ENCODE measurements around the gene PLXNB2.

The PLXNB2 gene

DNA sequence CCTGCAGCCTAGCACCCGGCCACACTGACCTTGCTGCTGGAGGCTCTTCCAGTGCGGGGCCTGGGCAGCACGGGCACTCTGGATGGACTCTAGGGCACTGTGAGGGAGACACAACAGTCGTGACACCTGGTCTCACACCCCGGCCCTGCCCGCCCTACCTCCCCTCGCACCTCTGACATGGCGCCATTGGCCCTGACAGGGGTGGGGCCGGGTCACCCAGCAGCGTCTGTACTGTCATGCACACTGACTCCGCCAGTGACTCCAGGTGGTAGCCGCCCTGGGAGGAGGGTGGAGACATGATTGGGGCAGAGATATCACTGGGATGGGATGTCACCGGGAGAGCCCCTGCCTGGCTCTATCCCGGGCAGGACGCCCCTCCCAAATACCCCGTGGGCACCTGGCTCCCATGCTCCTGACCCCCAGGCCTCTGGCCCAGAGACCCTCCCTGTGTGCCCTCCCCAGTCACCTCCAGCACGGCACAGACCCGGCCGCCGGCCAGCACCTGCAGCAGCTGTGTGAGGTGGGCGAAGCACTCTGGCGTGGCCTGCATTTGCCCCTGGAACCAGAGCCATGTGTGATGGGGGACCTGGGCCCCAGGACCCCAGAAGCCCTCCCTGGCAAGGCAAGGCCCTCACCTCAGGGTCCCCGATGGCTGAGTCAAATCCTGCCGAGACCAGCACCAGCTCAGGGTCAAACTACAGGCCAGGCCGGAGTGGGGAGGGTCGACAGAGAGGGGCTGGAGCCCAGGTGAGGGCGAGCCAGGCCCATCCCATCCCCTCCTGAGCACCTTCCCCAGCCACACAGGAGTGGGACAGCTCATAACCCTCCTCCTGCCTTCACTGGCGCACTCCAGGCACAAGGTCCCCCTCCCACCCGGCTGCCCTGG lies 59.0 kb downstream of the PLXNB2 start:
- 93 to 94% methylated on average over 7 to 26 of the region's 29 CpGs for WGBS, 2 experiments (ENCODE audit: insufficient coverage in 2 of 2)
- peaks cover 12% of the 10 kb centered on the region for H3K4me1 ChIP-seq (ENCODE audit: control insufficient read depth, insufficient read depth, low read length, poor library complexity, severe bottlenecking)
- H3K4me3 ChIP-seq (ENCODE audit: extremely low read depth, insufficient read depth, low read length, poor library complexity, severe bottlenecking) = no peak overlapping the region
- peaks cover 21% of the 10 kb centered on the region for H3K36me3 ChIP-seq (ENCODE audit: control insufficient read depth, insufficient read depth, low read length)
- H3K9me3 ChIP-seq (ENCODE audit: control insufficient read depth, low read length) = no peaks in the 10 kb centered on the region
- no peak overlapping the region for H3K27ac ChIP-seq (ENCODE audit: low read depth, low read length, severe bottlenecking)

DNA sequence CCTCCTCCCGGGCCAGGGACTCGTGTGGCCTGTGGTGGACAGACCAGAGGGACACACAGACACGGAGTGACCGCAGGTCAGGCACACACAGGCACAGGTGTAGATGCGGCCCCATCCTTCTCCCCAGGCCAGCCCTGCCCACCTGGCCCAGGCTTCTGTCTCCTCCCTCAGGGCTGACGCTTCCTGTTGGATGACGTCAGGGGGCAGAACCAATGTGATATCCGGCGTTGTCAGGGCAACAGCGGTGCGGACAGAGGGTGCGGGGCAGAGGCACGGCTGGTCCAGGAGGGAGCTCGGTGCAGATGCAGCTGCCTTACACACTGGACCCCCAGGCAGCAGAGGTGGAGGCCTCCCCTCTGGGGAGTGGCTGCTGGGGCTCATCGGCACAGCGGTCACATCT lies 59.7 kb downstream of the PLXNB2 start:
- 64 to 71% methylated on average over 15 to 16 of the region's 16 CpGs for WGBS, 2 experiments (ENCODE audit: insufficient coverage in 2 of 2)
- Histone ChIP-seq H3K9me3 (ENCODE audit: control insufficient read depth, low read length) (no peaks in the 10 kb centered on the region), H3K4me3 (ENCODE audit: extremely low read depth, insufficient read depth, low read length, poor library complexity, severe bottlenecking) (no peak overlapping the region), H3K4me1 (ENCODE audit: control insufficient read depth, insufficient read depth, low read length, poor library complexity, severe bottlenecking) (peaks cover 14% of the 10 kb centered on the region), H3K36me3 (ENCODE audit: control insufficient read depth, insufficient read depth, low read length) (peaks cover 21% of the 10 kb centered on the region), H3K27ac (ENCODE audit: low read depth, low read length, severe bottlenecking) (no peak overlapping the region)

DNA sequence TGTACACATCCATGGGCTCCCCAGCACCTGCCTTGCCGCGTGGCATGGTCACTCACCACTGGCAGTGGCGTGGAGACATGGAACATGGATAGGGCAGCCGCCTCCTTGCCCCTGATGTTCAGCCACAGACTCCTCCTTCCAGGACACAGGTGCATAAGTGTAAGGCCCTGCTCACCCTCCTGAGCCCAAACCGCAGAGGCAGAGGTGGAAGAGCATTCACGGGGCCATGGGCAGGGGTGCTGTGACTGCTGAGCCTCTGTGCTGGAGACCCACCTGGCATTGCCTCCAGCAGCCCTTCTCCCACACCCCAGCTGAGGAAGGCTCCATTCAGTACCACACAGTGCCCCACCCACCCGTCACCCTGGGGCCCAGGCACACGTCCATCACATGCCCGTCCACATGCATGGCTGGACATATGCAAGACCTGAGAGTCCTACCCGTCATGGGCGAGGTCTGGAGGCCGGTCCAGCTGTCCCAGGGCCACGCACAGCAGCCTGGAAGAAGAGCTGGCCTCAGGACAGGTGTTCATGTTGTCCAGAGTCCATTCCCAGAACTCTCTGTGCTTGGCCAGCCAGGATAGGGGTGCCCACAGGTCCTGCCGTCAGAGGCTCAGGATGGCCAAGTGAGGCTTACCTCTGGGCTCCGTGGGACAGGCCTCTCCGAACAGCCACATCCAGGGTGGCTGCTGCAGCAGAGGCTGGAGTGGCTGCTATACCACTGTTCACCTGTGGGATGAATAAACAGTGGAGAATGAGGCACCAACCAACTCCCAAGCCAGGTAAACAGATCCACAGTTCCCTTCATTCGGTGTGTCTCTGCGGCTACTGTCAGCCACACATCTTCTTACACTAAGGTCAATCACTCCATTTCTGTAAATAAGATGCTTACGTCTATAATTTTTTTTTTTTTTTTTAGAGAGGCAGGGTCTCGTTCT lies 60.9 kb downstream of the PLXNB2 start:
- Histone ChIP-seq H3K36me3 (ENCODE audit: control insufficient read depth, insufficient read depth, low read length) (peaks cover 21% of the 10 kb centered on the region), H3K27ac (ENCODE audit: low read depth, low read length, severe bottlenecking) (no peak overlapping the region), H3K4me1 (ENCODE audit: control insufficient read depth, insufficient read depth, low read length, poor library complexity, severe bottlenecking) (peaks cover 18% of the 10 kb centered on the region), H3K9me3 (ENCODE audit: control insufficient read depth, low read length) (no peaks in the 10 kb centered on the region), H3K4me3 (ENCODE audit: extremely low read depth, insufficient read depth, low read length, poor library complexity, severe bottlenecking) (peak overlapping the region; percentile 95)
- 86 to 89% methylated on average over 14 to 19 of the region's 20 CpGs for WGBS, 2 experiments (ENCODE audit: insufficient coverage in 2 of 2)

- WGBS, 2 experiments (ENCODE audit: insufficient coverage in 2 of 2) = 20 to 41% methylated on average over 21 to 39 of the region's 53 CpGs
- peaks cover 18% of the 10 kb centered on the region for H3K4me1 ChIP-seq (ENCODE audit: control insufficient read depth, insufficient read depth, low read length, poor library complexity, severe bottlenecking)
- H3K36me3 ChIP-seq (ENCODE audit: control insufficient read depth, insufficient read depth, low read length) = peaks cover 21% of the 10 kb centered on the region
- H3K9me3 ChIP-seq (ENCODE audit: control insufficient read depth, low read length) = no peaks in the 10 kb centered on the region
- peak overlapping the region; percentile 95 for H3K4me3 ChIP-seq (ENCODE audit: extremely low read depth, insufficient read depth, low read length, poor library complexity, severe bottlenecking)
- H3K27ac ChIP-seq (ENCODE audit: low read depth, low read length, severe bottlenecking) = peak overlapping the region; percentile 85
Observed at GRCh38 chr22:50245214-50246072, 62.0 kb downstream of the PLXNB2 start.

DNA sequence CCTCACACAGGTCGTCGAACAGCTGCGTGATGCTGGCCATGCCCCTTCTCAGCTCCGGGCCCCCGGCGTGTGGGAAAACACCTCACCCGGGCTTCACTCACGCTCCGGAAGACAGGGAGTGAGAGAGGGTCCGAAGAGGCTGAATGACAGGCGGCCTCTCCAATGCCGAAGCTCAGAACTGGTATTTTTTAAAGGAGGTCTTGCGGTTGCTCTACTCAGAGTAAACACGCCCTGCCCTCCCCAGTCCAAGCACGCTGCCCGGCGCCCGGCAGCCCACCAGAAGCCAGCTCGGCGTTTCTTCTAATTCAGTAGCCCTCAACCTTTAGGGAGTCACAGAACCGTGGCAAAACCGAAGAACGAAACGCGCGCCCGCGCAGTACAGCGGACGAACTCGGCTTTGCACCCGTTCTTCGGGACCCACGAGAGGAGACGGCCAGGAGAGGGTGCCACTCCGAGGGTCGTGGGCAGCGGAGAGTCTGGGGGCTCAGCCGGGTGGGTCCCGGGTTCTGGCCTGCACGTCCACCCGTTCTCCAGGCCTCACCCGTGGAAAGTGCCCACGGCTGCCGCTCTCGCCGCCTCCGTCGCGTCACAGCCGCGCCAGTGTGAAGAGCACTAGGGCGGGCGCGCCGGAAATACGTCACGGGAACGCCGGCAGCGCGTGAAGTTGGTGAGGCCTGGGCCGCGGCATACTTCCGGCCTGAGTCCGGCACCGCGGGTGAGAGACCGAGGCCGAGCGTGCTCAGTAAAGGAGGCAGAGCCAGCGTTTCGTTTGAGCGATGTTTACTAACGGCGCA lies 62.8 kb downstream of the PLXNB2 start, which contains the start of gene TUBGCP6:
Gene TUBGCP6, minus strand, starts transcription at position 604 of the 794 bp plus-strand sequence. Its CDS starts 564 bp downstream, at position 40.
- Histone ChIP-seq H3K4me3 (ENCODE audit: extremely low read depth, insufficient read depth, low read length, poor library complexity, severe bottlenecking) (peak within 1 kb of the TSS; percentile 95), H3K27ac (ENCODE audit: low read depth, low read length, severe bottlenecking) (peak within 1 kb of the TSS; percentile 85), H3K9me3 (ENCODE audit: control insufficient read depth, low read length) (no peaks in the 10 kb centered on the region), H3K4me1 (ENCODE audit: control insufficient read depth, insufficient read depth, low read length, poor library complexity, severe bottlenecking) (peaks cover 11% of the 10 kb centered on the region), H3K36me3 (ENCODE audit: control insufficient read depth, insufficient read depth, low read length) (peaks cover 29% of the 10 kb centered on the region)
- WGBS, 2 experiments (ENCODE audit: insufficient coverage in 2 of 2) = 0 to 1% methylated on average over 71 to 72 of the region's 76 CpGs

DNA sequence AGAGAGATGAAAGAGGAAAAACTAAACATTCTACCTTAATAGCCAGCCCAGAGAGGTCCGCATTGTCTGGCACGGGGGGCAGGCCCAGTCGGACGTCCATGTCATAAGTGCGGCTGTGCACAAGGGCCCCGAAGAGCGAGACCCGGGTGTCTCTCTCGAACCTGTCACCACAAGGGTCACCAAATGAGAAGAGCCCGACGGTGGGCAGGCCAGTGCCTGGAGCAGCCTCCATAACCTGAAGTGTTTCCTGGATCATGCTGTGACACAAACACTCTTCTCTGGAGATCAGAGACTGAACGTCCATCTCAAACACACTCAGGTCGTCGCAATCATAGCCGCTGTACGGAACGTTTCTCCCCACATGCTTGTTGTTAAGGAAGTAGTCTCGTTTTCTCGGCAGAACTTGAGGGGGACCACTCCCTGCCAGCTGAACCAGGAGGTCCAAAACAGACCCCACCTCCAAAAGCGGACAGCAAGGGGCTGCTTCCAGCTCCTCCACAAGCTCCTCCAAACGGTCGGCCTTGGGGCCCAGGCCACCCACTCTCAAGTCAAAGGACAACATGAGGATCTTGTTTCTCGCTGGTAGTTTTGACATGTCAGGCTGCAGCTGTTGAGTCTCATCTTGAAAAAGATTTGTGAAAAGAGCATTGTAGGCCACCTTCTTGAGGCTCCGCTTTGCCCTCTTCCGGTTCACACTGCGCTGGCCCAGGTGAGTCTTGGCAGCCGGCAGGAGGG lies 63.6 kb downstream of the PLXNB2 start:
- H3K9me3 ChIP-seq (ENCODE audit: control insufficient read depth, low read length) = no peaks in the 10 kb centered on the region
- 53% methylated on average over 22 to 25 of the region's 27 CpGs for WGBS, 2 experiments (ENCODE audit: insufficient coverage in 2 of 2)
- peak overlapping the region; percentile 95 for H3K4me3 ChIP-seq (ENCODE audit: extremely low read depth, insufficient read depth, low read length, poor library complexity, severe bottlenecking)
- no peak overlapping the region for H3K27ac ChIP-seq (ENCODE audit: low read depth, low read length, severe bottlenecking)
- peaks cover 33% of the 10 kb centered on the region for H3K36me3 ChIP-seq (ENCODE audit: control insufficient read depth, insufficient read depth, low read length)
- peaks cover 11% of the 10 kb centered on the region for H3K4me1 ChIP-seq (ENCODE audit: control insufficient read depth, insufficient read depth, low read length, poor library complexity, severe bottlenecking)

- Histone ChIP-seq H3K27ac (ENCODE audit: low read depth, low read length, severe bottlenecking) (no peak overlapping the region), H3K4me1 (ENCODE audit: control insufficient read depth, insufficient read depth, low read length, poor library complexity, severe bottlenecking) (peaks cover 11% of the 10 kb centered on the region), H3K4me3 (ENCODE audit: extremely low read depth, insufficient read depth, low read length, poor library complexity, severe bottlenecking) (peak overlapping the region; percentile 14), H3K36me3 (ENCODE audit: control insufficient read depth, insufficient read depth, low read length) (peaks cover 34% of the 10 kb centered on the region), H3K9me3 (ENCODE audit: control insufficient read depth, low read length) (no peaks in the 10 kb centered on the region)
- 84 to 89% methylated on average over 10 of the region's 14 CpGs for WGBS, 2 experiments (ENCODE audit: insufficient coverage in 2 of 2)
Observed at GRCh38 chr22:50242406-50242949, 65.0 kb downstream of the PLXNB2 start.

DNA sequence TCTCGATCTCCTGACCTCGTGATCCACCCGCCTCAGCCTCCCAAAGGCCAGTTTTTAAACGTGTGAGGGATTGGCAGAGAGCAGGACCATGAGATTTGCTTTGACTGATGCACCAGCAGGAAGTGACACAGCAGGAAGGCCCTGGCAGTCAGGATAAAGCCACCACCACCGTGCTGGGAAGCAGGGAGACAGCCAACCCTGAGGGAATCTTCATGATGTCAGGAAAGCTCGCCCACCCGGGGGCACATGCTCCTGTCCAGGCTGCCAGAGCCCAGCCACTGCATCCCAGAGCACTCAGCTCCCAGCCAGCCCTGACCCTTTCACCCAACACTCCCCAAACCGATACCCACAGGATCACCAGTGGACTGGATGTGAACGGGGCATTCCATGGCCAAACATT lies 68.7 kb downstream of the PLXNB2 start:
- 81 to 85% methylated on average over 7 to 9 of the region's 9 CpGs for WGBS, 2 experiments (ENCODE audit: insufficient coverage in 2 of 2)
- no peak overlapping the region for H3K27ac ChIP-seq (ENCODE audit: low read depth, low read length, severe bottlenecking)
- peaks cover 23% of the 10 kb centered on the region for H3K36me3 ChIP-seq (ENCODE audit: control insufficient read depth, insufficient read depth, low read length)
- peaks cover 7% of the 10 kb centered on the region for H3K9me3 ChIP-seq (ENCODE audit: control insufficient read depth, low read length)
- H3K4me1 ChIP-seq (ENCODE audit: control insufficient read depth, insufficient read depth, low read length, poor library complexity, severe bottlenecking) = peaks cover 9% of the 10 kb centered on the region
- no peak overlapping the region for H3K4me3 ChIP-seq (ENCODE audit: extremely low read depth, insufficient read depth, low read length, poor library complexity, severe bottlenecking)

Data from mesodermal cell (in vitro differentiated cells).